PC-3 (cell line): ENCODE results near the gene PTGS2.

ENCODE experiments used
- EZH2 ChIP-seq: fragments of 300-600 bp; sonication (generic); IDR thresholded peaks from one replicate; pipeline ENCODE4 v1.6.1; 2017; ENCODE audit warnings: antibody characterized with exemption, mild to moderate bottlenecking, low read length; ENCODE audit not compliant: unreplicated experiment
- EZH2phosphoT487 ChIP-seq: fragments of 300-600 bp; sonication (generic); IDR thresholded peaks from 2 replicates; pipeline ENCODE4 v1.6.1; 2018; ENCODE audit warnings: mild to moderate bottlenecking, antibody characterized with exemption, low read length, borderline replicate concordance
- TF ChIP-seq, protein P1 (sequence below): fragments of 300-600 bp; sonication (generic); conservative IDR thresholded peaks from 2 replicates; pipeline ENCODE4 v1.5.1; 2017; ENCODE audit warnings: antibody characterized with exemption, low read depth, mild to moderate bottlenecking, low read length

GRCh38 chr1:186717286-186717685 is 37.1 kb upstream of the PTGS2 start:
- TF ChIP-seq, protein P1, sequence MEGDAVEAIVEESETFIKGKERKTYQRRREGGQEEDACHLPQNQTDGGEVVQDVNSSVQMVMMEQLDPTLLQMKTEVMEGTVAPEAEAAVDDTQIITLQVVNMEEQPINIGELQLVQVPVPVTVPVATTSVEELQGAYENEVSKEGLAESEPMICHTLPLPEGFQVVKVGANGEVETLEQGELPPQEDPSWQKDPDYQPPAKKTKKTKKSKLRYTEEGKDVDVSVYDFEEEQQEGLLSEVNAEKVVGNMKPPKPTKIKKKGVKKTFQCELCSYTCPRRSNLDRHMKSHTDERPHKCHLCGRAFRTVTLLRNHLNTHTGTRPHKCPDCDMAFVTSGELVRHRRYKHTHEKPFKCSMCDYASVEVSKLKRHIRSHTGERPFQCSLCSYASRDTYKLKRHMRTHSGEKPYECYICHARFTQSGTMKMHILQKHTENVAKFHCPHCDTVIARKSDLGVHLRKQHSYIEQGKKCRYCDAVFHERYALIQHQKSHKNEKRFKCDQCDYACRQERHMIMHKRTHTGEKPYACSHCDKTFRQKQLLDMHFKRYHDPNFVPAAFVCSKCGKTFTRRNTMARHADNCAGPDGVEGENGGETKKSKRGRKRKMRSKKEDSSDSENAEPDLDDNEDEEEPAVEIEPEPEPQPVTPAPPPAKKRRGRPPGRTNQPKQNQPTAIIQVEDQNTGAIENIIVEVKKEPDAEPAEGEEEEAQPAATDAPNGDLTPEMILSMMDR, result no peak
- TF ChIP-seq EZH2phosphoT487 (no peak), EZH2 (no peak)
